Endothelial cell of umbilical vein (primary cell): ENCODE data around the gene SRCAP.

ENCODE experiments used
- EZH2 ChIP-seq: IDR thresholded peaks from 2 replicates; pipeline ENCODE4 v1.6.1; 2012; ENCODE audit warnings: borderline replicate concordance, low read depth, mild to moderate bottlenecking, moderate library complexity, low read length, inconsistent platforms; ENCODE audit not compliant: severe bottlenecking
- GATA2 ChIP-seq: IDR thresholded peaks from 2 replicates; pipeline ENCODE4 v1.7.0; 2011; ENCODE audit warnings: low read depth, mild to moderate bottlenecking, moderate library complexity, mixed read lengths, low read length; ENCODE audit not compliant: insufficient read length, insufficient read depth
- JUN ChIP-seq: IDR thresholded peaks from 2 replicates; pipeline ENCODE4 v1.6.1; 2011; ENCODE audit warnings: borderline replicate concordance, low read depth; ENCODE audit not compliant: insufficient read length, insufficient read depth
- POLR2A ChIP-seq: IDR thresholded peaks from 2 replicates; pipeline ENCODE4 v1.6.1; 2012; ENCODE audit warnings: low read depth, mild to moderate bottlenecking, control low read depth, low read length
- POLR2AphosphoS5 ChIP-seq: IDR thresholded peaks from 2 replicates; pipeline ENCODE4 v1.6.1; 2012; ENCODE audit warnings: low read depth, mild to moderate bottlenecking, control low read depth, low read length, moderate library complexity; ENCODE audit not compliant: insufficient read depth
- TF ChIP-seq, protein P1 (sequence below), 2 donors: IDR thresholded peaks; 1 replicate in 1 of 2; 2 replicates in 1 of 2; pipeline ENCODE4 v1.5.1; 2011; ENCODE audit warnings: low read length in 2 of 2, mild to moderate bottlenecking in 2 of 2, moderate library complexity in 2 of 2, control low read depth in 1 of 2, inconsistent platforms in 1 of 2, low read depth in 1 of 2; ENCODE audit not compliant: insufficient read depth in 1 of 2; ENCODE audit errors: extremely low read depth in 1 of 2
- TF ChIP-seq, protein P2 (sequence below): IDR thresholded peaks from 2 replicates; pipeline ENCODE4 v1.6.1; 2011; ENCODE audit not compliant: insufficient read depth, insufficient read length

DNA sequence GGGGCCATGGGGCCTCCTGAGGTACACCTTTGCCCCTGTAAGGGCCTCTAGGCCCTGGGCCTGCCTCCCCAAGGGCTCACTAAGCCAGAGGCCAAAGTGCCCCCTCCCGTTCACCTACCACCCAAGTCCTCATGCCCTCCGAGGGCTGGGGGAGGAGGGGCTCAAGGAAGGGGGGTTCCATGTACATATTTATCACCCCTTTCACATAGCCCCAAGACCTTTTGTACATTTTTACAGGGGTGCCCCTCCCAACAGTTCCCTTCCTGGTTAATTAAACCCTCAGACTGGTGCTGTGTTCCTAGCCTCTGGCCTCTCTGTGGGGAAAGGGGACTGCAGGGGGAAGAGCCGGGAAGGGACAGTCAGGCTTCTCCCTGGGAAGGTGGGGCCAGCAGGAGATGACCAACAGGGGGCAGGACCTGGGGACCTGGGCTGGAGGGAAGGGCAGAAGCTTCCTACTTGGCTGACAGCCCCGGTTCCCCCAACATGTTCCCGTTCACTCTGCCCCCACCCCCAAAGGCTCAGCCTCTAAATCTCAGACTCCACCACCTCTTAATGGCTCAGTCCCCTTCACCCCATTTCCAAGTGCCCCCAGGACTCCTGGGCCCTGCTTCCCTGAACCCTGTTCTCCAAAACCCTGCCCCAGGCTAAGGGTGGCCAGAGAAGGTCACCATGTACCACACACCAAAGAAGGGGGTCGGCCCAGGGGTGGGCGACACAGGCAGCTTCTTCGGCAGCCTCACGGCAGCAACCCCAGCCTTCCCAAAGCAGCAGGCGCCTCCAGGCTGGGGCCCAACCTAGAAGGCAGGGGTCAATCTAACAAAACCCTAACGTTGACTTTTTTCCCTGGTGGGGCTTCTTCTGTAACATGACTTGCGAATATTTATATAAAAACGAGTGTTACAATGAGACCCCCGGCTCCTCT lies 28.8 kb upstream of the SRCAP start:
- TF ChIP-seq, protein P1, sequence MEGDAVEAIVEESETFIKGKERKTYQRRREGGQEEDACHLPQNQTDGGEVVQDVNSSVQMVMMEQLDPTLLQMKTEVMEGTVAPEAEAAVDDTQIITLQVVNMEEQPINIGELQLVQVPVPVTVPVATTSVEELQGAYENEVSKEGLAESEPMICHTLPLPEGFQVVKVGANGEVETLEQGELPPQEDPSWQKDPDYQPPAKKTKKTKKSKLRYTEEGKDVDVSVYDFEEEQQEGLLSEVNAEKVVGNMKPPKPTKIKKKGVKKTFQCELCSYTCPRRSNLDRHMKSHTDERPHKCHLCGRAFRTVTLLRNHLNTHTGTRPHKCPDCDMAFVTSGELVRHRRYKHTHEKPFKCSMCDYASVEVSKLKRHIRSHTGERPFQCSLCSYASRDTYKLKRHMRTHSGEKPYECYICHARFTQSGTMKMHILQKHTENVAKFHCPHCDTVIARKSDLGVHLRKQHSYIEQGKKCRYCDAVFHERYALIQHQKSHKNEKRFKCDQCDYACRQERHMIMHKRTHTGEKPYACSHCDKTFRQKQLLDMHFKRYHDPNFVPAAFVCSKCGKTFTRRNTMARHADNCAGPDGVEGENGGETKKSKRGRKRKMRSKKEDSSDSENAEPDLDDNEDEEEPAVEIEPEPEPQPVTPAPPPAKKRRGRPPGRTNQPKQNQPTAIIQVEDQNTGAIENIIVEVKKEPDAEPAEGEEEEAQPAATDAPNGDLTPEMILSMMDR (IDR thresholded peaks at IDR 0.05; ENCODE audit: extremely low read depth in 1 of 2, insufficient read depth in 1 of 2, low read depth in 1 of 2, low read length in 2 of 2), result no peak
- TF ChIP-seq EZH2, result no peak
- TF ChIP-seq POLR2AphosphoS5, result no peak
- TF ChIP-seq POLR2A, result no peak
- no peak for TF ChIP-seq GATA2
- TF ChIP-seq, protein P2, sequence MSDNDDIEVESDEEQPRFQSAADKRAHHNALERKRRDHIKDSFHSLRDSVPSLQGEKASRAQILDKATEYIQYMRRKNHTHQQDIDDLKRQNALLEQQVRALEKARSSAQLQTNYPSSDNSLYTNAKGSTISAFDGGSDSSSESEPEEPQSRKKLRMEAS, result no peak
- no peak for TF ChIP-seq JUN
